ENCODE results near the gene FANCC. TPM values are rescaled to one million over a fixed set of nuclear protein-coding genes. Genes with fewer than 3 reads are reported as not detected.

Gene FANCC
- total RNA-seq, 1 donor from 2014 or later = 35.4 TPM

GRCh38 chr9:95102572-95102971 is 214.9 kb downstream of the FANCC start:
- DNase-seq (ENCODE audit: low spot score) = no peak

GRCh38 chr9:95102001-95102433 is 215.5 kb downstream of the FANCC start:
- DNase-seq (ENCODE audit: low spot score) = peak; percentile 69

- DNase-seq (ENCODE audit: low spot score) = no peak
These were observed 216.2 kb downstream of the FANCC start for GRCh38 chr9:95101326-95101725.

GRCh38 chr9:95100071-95100627 is 217.4 kb downstream of the FANCC start:
- DNase-seq (ENCODE audit: low spot score) = no peak

DNA sequence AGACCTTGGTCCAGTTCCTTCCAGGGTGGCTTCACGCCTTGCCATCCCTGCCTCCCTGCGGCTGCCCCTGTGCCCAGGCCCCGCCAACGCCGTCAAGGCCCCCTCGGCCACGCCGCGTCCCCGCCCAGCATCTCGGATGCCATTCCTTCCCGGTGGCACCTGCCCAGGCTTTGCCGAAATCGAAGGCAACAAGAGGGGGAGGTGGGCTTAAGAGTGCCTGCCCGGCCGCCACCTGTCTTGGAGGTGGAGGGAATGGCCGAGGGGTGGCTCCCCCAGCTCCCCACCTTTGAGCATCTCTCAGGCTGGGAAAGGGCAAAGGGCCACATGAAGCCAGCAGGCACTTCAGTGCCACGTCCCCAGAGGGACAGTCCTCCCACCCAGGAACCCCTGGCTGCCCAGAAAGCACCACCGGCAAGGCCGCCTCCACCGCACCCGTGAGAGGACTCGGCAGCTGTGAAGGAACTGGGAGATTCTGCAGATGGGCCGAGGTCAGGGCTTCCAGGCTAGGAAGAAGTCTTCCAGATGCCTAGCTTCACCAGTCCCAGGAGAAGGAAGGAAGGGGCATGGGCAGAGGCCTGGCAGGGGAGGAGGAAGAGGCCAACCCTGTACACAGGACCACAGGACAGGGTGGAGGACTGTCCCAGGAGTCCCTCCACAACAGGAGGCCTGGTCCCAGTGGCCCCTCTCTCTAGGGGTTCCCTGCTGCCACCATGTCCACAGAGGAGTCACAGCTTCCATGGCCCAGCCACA is 218.0 kb downstream of the FANCC start:
- no peak for DNase-seq (ENCODE audit: low spot score)

GRCh38 chr9:95098391-95098921 is 219.1 kb downstream of the FANCC start:
- no peak for DNase-seq (ENCODE audit: low spot score)

GRCh38 chr9:95097279-95097678 is 220.2 kb downstream of the FANCC start:
- no peak for DNase-seq (ENCODE audit: low spot score)

GRCh38 chr9:95096807-95097206 is 220.7 kb downstream of the FANCC start:
- DNase-seq (ENCODE audit: low spot score) = no peak

- DNase-seq (ENCODE audit: low spot score) = no peak
These were observed 221.1 kb downstream of the FANCC start for GRCh38 chr9:95096381-95096780.

DNA sequence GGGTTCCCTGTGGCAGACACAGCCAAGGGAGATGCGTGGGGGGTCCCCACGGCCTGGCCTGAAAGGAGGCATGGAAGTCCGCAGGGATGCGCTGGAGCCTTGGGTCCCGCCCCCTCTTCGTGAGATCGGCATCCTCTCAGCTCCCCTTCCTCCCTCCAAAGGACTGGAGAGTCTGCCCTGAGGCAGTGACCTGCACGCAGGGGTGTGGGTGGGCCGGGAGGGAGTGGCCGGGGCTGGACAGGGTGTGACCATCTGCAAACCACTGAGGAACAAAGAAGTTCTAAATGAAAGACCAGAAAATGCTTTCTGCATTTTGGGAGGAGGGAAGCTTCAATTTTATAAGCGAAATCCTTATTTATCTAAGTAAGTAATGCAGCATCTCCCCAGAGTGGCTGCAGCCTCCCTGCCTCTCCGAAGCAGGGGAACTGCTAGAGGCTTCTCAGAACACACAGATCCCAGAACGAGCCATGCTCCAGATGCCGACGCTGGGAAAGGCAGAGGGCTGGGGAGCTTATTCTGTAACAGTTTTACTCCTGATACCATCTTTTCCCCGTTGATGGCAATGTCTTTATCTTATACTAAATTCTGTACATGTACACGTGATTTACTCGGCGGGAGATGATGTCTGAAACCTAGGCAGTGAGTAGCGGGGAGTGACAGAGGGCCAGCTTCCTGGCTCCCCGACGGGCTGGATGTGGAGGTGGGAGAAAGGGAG is 221.7 kb downstream of the FANCC start:
- DNase-seq (ENCODE audit: low spot score) = no peak

GRCh38 chr9:95094002-95094401 is 223.5 kb downstream of the FANCC start:
- DNase-seq (ENCODE audit: low spot score) = no peak

DNA sequence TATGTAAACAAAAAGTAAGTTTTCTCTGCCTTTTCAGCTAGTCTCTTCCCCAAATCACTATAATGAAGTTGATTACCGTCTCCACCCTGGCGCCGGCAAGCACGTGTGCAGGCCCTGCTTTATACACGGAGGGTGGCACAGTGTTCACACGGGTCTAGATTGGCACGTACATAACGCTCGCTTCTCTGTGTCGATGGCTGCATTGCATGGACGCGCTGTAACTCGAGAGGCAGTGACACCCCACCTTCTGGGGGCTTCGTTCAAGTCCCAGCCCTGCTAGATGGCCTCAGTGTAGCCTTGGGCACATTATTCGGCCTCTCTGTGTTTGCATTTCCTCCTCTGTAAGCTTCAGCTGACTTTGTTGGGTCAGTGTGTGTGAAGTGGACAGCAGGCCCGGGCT is 223.9 kb downstream of the FANCC start:
- DNase-seq (ENCODE audit: low spot score) = no peak

- DNase-seq (ENCODE audit: low spot score) = peak; percentile 82
These were observed 225.0 kb downstream of the FANCC start for GRCh38 chr9:95092262-95093072.

- peak; percentile 89 for DNase-seq (ENCODE audit: low spot score)
These were observed 225.8 kb downstream of the FANCC start for GRCh38 chr9:95091601-95092261.

GRCh38 chr9:95090871-95091577 is 226.5 kb downstream of the FANCC start:
- no peak for DNase-seq (ENCODE audit: low spot score)

GRCh38 chr9:95090023-95090791 is 227.3 kb downstream of the FANCC start:
- no peak for DNase-seq (ENCODE audit: low spot score)

GRCh38 chr9:95089257-95090022 is 228.1 kb downstream of the FANCC start:
- no peak for DNase-seq (ENCODE audit: low spot score)

DNA sequence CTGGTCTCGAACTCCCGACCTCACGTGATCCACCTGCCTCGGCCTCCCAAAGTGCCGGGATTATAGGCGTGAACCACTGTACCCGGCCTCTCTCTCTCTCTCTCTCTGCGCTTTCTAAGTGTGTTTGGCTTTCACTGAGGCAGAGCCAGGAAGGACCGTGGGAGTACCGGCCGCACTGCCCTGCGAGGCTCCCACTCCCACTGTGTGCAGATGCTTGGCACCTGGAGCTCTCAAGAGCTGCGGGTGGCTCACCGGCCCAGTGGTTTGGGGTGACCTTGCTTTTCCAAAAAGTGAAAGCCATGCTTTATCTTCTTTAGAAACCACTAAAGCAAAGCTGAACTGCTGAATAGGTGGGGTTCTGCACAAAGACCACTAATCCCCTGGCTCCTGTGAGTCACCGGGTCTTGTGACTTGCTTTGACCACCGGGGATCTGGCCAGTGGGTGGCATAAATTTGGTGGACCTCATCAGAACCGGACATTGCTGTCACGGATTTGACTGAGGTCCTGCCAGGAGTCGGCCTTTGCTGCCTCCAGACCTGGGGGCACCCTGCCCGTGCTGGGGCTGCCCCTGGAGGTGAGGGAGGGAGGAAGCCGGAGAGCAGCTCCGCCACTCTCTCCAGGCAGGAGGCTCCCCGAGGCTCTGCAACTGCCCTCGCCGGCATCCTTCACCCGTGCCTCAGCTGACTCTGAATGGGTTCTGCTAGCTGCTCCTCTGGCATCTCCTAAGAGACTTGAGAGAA is 228.9 kb downstream of the FANCC start:
- DNase-seq (ENCODE audit: low spot score) = no peak
